ENCODE results near the gene ZMIZ1. TPM values are rescaled to one million over a fixed set of nuclear protein-coding genes. Genes with fewer than 3 reads are reported as not detected.
A peak's percentile ranks its signal among the peaks of the same experiment; 100 is the strongest.
"Not testable (repeated sequence)": the region's sequence is repeated elsewhere in the genome, so short reads cannot be mapped to it uniquely, and the experiment has no call there.

Gene ZMIZ1
- total and polyA plus RNA-seq, 2 donors from 2014 or later = 14.2 to 97.6 TPM

DNA sequence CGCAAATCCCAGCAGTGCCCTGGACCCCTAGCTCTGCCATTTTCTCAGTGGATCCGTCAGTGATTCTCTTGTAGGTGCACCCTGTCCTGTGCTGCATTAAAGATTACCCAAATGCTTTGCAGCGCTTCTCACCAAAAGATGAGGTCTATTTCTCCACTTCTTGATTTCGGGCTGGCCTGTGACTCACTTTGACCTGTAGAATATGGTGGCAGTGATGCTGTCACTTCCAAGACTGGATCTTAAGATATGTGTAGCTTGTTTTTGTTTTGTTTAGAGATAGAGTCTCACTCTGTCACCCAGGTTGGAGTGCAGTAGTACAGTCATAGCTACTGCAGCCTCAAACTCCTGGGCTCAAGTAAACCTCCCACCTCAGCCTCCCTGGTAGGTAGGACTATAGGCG is 37.0 kb upstream of the ZMIZ1 start:
- Histone ChIP-seq H3K9me3 (ENCODE audit: control insufficient read depth in 2 of 3, insufficient read depth in 1 of 3, low read length in 3 of 3) (no peaks in the 10 kb centered on the region), H3K27ac (ENCODE audit: low read depth in 2 of 2, low read length in 2 of 2) (no peak overlapping the region), H3K4me3 (ENCODE audit: low read length in 3 of 3) (no peak overlapping the region), H3K9ac (ENCODE audit: low read length in 3 of 3) (no peak overlapping the region), H3K36me3 (ENCODE audit: control insufficient read depth in 2 of 3, insufficient read depth in 3 of 3, low read length in 3 of 3) (no peaks in the 10 kb centered on the region), H3K27me3 (ENCODE audit: control insufficient read depth, insufficient read depth, low read length) (no peaks in the 10 kb centered on the region), H3K4me1 (ENCODE audit: control insufficient read depth in 2 of 3, insufficient read depth in 2 of 3, low read depth in 1 of 3, low read length in 3 of 3) (no peaks in the 10 kb centered on the region)
- intact Hi-C loops (cut with DNase I) = no loop called here
- TF ChIP-seq, protein P1, sequence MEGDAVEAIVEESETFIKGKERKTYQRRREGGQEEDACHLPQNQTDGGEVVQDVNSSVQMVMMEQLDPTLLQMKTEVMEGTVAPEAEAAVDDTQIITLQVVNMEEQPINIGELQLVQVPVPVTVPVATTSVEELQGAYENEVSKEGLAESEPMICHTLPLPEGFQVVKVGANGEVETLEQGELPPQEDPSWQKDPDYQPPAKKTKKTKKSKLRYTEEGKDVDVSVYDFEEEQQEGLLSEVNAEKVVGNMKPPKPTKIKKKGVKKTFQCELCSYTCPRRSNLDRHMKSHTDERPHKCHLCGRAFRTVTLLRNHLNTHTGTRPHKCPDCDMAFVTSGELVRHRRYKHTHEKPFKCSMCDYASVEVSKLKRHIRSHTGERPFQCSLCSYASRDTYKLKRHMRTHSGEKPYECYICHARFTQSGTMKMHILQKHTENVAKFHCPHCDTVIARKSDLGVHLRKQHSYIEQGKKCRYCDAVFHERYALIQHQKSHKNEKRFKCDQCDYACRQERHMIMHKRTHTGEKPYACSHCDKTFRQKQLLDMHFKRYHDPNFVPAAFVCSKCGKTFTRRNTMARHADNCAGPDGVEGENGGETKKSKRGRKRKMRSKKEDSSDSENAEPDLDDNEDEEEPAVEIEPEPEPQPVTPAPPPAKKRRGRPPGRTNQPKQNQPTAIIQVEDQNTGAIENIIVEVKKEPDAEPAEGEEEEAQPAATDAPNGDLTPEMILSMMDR (IDR thresholded peaks at IDR 0.05; ENCODE audit: borderline replicate concordance, extremely low read depth, insufficient read depth) = no peak
- FAIRE-seq (no peak), DNase-seq (peak in 1 of 5 donors; percentile 15)

DNA sequence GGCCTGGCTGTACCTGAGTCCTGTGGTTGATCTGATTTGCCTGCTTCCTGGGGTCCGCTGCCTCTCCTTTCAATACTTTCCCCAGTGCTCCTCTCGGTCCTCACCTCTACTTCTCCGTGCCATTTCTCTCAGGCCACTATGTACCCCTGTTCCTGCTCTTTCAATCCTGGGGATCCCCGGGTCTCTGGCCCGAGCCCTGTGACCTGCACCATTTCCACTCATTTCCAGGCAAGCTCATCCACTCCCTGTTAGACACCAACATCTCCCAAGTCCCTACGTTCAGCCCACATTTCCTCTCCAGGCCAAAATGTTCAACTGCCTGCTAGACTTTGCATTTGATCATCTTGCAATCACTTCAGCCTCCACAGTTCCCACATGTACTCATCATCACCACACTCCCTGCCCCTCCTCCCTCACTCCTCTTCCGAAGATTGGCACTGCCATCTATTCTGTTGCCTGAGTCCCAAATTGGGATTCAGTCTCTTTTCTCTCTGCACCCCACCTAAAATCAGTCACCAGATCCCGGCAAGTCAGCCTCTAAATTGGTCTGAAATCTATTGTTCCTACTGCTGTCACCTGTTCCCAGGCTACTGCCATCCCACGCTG is 34.4 kb upstream of the ZMIZ1 start:
- H3K4me3 ChIP-seq (ENCODE audit: low read length in 3 of 3) = no peak overlapping the region
- H3K9me3 ChIP-seq (ENCODE audit: control insufficient read depth in 2 of 3, insufficient read depth in 1 of 3, low read length in 3 of 3) = no peaks in the 10 kb centered on the region
- H3K27me3 ChIP-seq (ENCODE audit: control insufficient read depth, insufficient read depth, low read length) = no peaks in the 10 kb centered on the region
- TF ChIP-seq, protein P1 (IDR thresholded peaks at IDR 0.05; ENCODE audit: borderline replicate concordance, extremely low read depth, insufficient read depth) = no peak
- no peak overlapping the region for H3K27ac ChIP-seq (ENCODE audit: low read depth in 2 of 2, low read length in 2 of 2)
- H3K9ac ChIP-seq (ENCODE audit: low read length in 3 of 3) = no peak overlapping the region
- DNase-seq (peak in 1 of 5 donors; percentile 20), FAIRE-seq (no peak)
- intact Hi-C loops (cut with DNase I) = no loop called here
- no peaks in the 10 kb centered on the region for H3K36me3 ChIP-seq (ENCODE audit: control insufficient read depth in 2 of 3, insufficient read depth in 3 of 3, low read length in 3 of 3)
- H3K4me1 ChIP-seq (ENCODE audit: control insufficient read depth in 2 of 3, insufficient read depth in 2 of 3, low read depth in 1 of 3, low read length in 3 of 3) = peaks cover 0 to 3% (median 0%) of the 10 kb centered on the region in 3 donors

DNA sequence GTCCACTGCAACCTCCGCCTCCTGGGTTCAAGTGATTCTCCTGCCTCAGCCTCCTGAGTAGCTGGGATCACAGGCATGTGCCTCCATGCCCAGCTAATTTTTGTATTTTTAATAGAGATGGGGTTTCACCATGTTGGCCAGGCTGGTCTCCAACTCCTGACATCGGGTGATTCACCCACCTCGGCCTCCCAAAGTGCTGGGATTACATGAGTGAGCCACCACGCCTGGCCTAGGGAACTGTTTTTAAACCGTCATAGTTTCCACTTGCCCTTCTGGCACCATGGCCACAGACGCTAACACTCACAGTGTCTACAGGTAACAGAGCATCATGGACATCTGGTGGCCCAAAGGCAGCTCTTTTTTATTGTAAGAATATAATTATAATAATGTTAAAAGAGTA is 32.4 kb upstream of the ZMIZ1 start:
- H3K27ac ChIP-seq (ENCODE audit: low read depth in 2 of 2, low read length in 2 of 2); H3K9ac ChIP-seq (ENCODE audit: low read length in 3 of 3); H3K4me3 ChIP-seq (ENCODE audit: low read length in 3 of 3); H3K9me3 ChIP-seq (ENCODE audit: control insufficient read depth in 2 of 3, insufficient read depth in 1 of 3, low read length in 3 of 3); intact Hi-C loops (cut with DNase I); H3K27me3 ChIP-seq (ENCODE audit: control insufficient read depth, insufficient read depth, low read length); H3K36me3 ChIP-seq (ENCODE audit: control insufficient read depth in 2 of 3, insufficient read depth in 3 of 3, low read length in 3 of 3); H3K4me1 ChIP-seq (ENCODE audit: control insufficient read depth in 2 of 3, insufficient read depth in 2 of 3, low read depth in 1 of 3, low read length in 3 of 3); FAIRE-seq: not testable (repeated sequence)
- peak in 1 of 5 donors; percentile 9 for DNase-seq

DNA sequence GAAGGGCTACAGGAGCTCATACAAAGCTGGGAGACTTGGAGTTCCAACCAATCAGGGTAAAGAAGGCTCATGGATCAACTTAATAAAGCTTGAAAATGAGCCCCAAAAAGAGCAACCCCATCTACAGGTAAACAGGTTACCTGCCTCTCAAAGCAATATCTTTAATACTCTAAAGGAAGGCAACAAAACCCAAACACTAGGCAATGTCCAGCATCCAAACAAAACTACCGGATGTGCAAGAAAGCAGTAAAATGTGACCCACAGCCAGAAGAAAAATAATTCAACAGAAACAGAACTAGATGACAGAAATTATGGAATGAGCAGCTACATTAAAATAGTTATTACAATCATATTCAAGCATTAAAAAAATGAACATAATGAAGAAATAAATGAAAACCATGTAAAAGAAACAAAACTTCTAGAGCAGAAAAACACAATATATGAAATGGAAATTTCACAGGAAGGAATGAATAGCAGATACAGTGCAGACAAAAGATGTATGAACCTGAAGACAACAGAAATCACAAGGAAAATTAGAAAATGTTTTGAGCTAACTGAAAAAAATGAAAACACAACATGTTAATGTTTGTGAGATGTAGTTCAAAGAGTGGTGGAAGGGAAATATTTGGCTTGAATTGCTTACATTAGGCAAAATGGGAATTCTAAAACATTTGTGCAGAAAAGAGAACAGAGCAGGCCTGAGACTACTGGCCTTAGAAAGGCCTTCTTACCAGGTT is 30.5 kb upstream of the ZMIZ1 start:
- Histone ChIP-seq H3K4me1 (ENCODE audit: control insufficient read depth in 2 of 3, insufficient read depth in 2 of 3, low read depth in 1 of 3, low read length in 3 of 3) (peaks cover 0 to 3% (median 0%) of the 10 kb centered on the region in 3 donors), H3K27ac (ENCODE audit: low read depth in 2 of 2, low read length in 2 of 2) (no peak overlapping the region), H3K27me3 (ENCODE audit: control insufficient read depth, insufficient read depth, low read length) (no peaks in the 10 kb centered on the region), H3K9me3 (ENCODE audit: control insufficient read depth in 2 of 3, insufficient read depth in 1 of 3, low read length in 3 of 3) (no peaks in the 10 kb centered on the region), H3K9ac (ENCODE audit: low read length in 3 of 3) (no peak overlapping the region), H3K4me3 (ENCODE audit: low read length in 3 of 3) (no peak overlapping the region), H3K36me3 (ENCODE audit: control insufficient read depth in 2 of 3, insufficient read depth in 3 of 3, low read length in 3 of 3) (no peaks in the 10 kb centered on the region)
- TF ChIP-seq, protein P1 (IDR thresholded peaks at IDR 0.05; ENCODE audit: borderline replicate concordance, extremely low read depth, insufficient read depth) = no peak
- FAIRE-seq = no peak
- no peak for DNase-seq
- intact Hi-C loops (cut with DNase I) = no loop called here

All from kidney (tissue), 14 donors.